CD4-positive, alpha-beta T cell (primary cell): ENCODE measurements around the gene XIAP. TPM values are rescaled to one million over a fixed set of nuclear protein-coding genes. Genes with fewer than 3 reads are reported as not detected.

ENCODE experiments used
- ATAC-seq: fragments of 200-7000 bp; cut with Tn5 transposase; one replicate; pipeline ENCODE4 v1.10.0; 2022; ENCODE audit warnings: mild to moderate bottlenecking; ENCODE audit not compliant: poor library complexity
- CTCF ChIA-PET: fragments of 350-600 bp; sonication (Branson Sonifier 250); formaldehyde crosslinking; loops from one replicate; lab custom pipeline; 2021; ENCODE audit warnings: antibody characterized with exemption, inconsistent platforms; lab: Charles Lee
- POLR2A ChIA-PET: fragments of 350-600 bp; sonication (Branson Sonifier 250); formaldehyde crosslinking; loops from one replicate; lab custom pipeline; 2021; ENCODE audit warnings: antibody characterized with exemption, inconsistent platforms; lab: Charles Lee
- DNase-seq, 14 experiments: peaks; one replicate each; pipeline ENCODE4 v3.0.0-alpha.2; 2013 to 2020; ENCODE audit warnings: mixed read lengths in 2 of 14
- H3K27ac ChIP-seq, 2 donors: one replicate each; pipeline versions ENCODE4 v1.5.1 to v1.7.0; 2013; ENCODE audit warnings: low read length in 2 of 2, low read depth in 1 of 2, mild to moderate bottlenecking in 1 of 2
- H3K27me3 ChIP-seq, 2 experiments: 1 replicate in 1 of 2; 2 replicates in 1 of 2; pipeline versions ENCODE4 v1.6.1 to v1.7.0; 2013; ENCODE audit warnings: low read length in 2 of 2, control low read depth in 1 of 2, mild to moderate bottlenecking in 1 of 2, moderate library complexity in 1 of 2; ENCODE audit not compliant: insufficient read depth in 2 of 2, control insufficient read depth in 1 of 2
- H3K36me3 ChIP-seq: one replicate; pipeline ENCODE4 v1.6.1; 2013; ENCODE audit warnings: low read length, control low read depth; ENCODE audit not compliant: insufficient read depth
- H3K4me1 ChIP-seq: one replicate; pipeline ENCODE4 v1.6.1; 2013; ENCODE audit warnings: low read length, control low read depth; ENCODE audit not compliant: insufficient read depth
- H3K4me3 ChIP-seq: one replicate; pipeline ENCODE4 v1.5.1; 2013; ENCODE audit warnings: mild to moderate bottlenecking, low read length, moderate library complexity
- H3K9me3 ChIP-seq, 2 experiments: 1 replicate in 1 of 2; 2 replicates in 1 of 2; pipeline versions ENCODE4 v1.6.1 to v1.7.0; 2013; ENCODE audit warnings: low read length in 2 of 2, mild to moderate bottlenecking in 2 of 2, control low read depth in 1 of 2, moderate library complexity in 1 of 2; ENCODE audit not compliant: control insufficient read depth in 1 of 2, insufficient read depth in 1 of 2
- H3K27ac Mint-ChIP-seq: one replicate; pipeline ENCODE4 v1.8.0; 2020; ENCODE audit warnings: mixed read lengths
- H3K27me3 Mint-ChIP-seq: one replicate; pipeline ENCODE4 v1.8.0; 2021; ENCODE audit warnings: mixed read lengths
- H3K36me3 Mint-ChIP-seq: one replicate; pipeline ENCODE4 v1.8.0; 2021; ENCODE audit warnings: low read depth, mixed read lengths
- H3K4me1 Mint-ChIP-seq: one replicate; pipeline ENCODE4 v1.8.0; 2021; ENCODE audit warnings: low read depth, mixed read lengths
- H3K4me3 Mint-ChIP-seq: one replicate; pipeline ENCODE4 v1.8.0; 2020; ENCODE audit warnings: mild to moderate bottlenecking, mixed read lengths
- H3K9me3 Mint-ChIP-seq: one replicate; pipeline ENCODE4 v1.8.0; 2020; ENCODE audit warnings: mixed read lengths
- intact Hi-C, 2 experiments: fragments of 100-400 bp; cut with DNase I in 1 of 2; cut with micrococcal nuclease in 1 of 2; formaldehyde crosslinking; loops; one replicate each; pipeline versions ENCODE4 v1.15.1 to v1.9.0; 2023 to 2025; cut with DNase I, micrococcal nuclease
- total RNA-seq, 174 experiments: library from RNA in 2 of 174; stranded (reverse) in 2 of 174; gene quantifications; one replicate each; pipeline ENCODE4 v1.2.3 and lab custom pipeline; 2021 to 2026
- TF ChIP-seq, protein P1 (sequence below): fragments of 200-600 bp; IDR thresholded peaks from one replicate; pipeline ENCODE4 v1.8.0; 2022; ENCODE audit warnings: antibody characterized with exemption, mild to moderate bottlenecking

XIAP gene
- total RNA-seq, 2 experiments from 2014 or later, result 20.9 to 26.0 TPM

DNA sequence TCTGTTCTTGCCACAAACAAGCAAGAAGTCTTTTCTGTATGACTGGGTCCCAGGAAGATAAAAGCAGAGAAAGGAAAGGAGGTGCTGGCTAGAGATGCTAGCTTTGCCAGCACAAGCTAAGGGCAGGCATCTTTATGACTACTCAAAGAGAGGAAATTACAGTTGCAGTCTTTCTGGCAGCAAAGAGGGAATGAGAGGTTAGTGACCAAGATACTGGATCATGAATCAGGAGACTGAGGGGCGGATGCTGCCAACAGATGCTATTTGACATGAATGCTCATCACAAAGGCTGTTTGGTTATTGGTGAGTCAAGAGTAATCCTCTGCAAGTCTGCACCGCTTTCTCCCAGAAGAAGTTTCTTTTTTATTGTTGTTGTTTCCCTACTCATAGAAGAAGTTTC, 5.5 kb upstream of the XIAP start:
- Histone ChIP-seq H3K27me3 (no peaks in the 10 kb centered on the region), H3K27ac (no peak overlapping the region), H3K4me1 (peaks cover 3% of the 10 kb centered on the region), H3K36me3 (no peaks in the 10 kb centered on the region), H3K9me3 (no peaks in the 10 kb centered on the region), H3K4me3 (no peak overlapping the region)
- TF ChIP-seq, protein P1, sequence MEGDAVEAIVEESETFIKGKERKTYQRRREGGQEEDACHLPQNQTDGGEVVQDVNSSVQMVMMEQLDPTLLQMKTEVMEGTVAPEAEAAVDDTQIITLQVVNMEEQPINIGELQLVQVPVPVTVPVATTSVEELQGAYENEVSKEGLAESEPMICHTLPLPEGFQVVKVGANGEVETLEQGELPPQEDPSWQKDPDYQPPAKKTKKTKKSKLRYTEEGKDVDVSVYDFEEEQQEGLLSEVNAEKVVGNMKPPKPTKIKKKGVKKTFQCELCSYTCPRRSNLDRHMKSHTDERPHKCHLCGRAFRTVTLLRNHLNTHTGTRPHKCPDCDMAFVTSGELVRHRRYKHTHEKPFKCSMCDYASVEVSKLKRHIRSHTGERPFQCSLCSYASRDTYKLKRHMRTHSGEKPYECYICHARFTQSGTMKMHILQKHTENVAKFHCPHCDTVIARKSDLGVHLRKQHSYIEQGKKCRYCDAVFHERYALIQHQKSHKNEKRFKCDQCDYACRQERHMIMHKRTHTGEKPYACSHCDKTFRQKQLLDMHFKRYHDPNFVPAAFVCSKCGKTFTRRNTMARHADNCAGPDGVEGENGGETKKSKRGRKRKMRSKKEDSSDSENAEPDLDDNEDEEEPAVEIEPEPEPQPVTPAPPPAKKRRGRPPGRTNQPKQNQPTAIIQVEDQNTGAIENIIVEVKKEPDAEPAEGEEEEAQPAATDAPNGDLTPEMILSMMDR, result no peak
- intact Hi-C loops, result no loop called here
- DNase-seq (no peak), ATAC-seq (no peak)
- POLR2A ChIA-PET, result no interaction called here
- Mint-ChIP-seq H3K9me3 (no peaks in the 10 kb centered on the region), H3K27ac (no peak overlapping the region), H3K4me3 (no peak overlapping the region), H3K36me3 (no peaks in the 10 kb centered on the region), H3K4me1 (peaks cover 3% of the 10 kb centered on the region), H3K27me3 (no peaks in the 10 kb centered on the region)
- CTCF ChIA-PET, result no interaction called here

DNA sequence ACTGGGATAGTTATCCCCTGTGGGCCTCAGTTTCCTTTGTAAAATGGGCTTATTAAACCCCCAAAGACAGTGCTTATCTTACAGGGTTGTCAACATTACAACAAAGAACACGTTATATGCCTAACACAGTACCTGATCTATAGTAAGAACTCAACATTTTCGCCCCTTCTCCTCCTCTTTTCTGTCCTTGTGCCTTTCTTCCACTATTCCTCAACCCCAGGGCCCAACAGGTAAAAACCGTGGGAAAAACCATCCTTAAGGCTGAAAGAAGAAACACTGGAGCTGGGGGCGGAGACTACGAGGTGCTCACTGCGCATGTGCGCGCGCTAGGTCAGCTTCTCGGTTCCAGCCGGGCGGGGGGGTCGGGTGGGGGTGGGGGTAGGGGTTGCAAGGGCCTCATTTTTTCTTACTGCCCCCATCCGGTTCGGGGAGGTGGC, 426 bp upstream of the XIAP start:
- peaks cover 15% of the 10 kb centered on the region for H3K36me3 Mint-ChIP-seq
- no peaks in the 10 kb centered on the region for H3K27me3 Mint-ChIP-seq
- H3K27ac Mint-ChIP-seq, result peak overlapping the region; percentile 97
- peaks cover 16% of the 10 kb centered on the region for H3K4me1 Mint-ChIP-seq
- peak overlapping the region; percentile 94 for H3K4me3 Mint-ChIP-seq
- intact Hi-C loops, result no loop called here
- POLR2A ChIA-PET, result interaction anchor here (1.2 kb wide), 1 partner anchor 103 kb away, joined by 5 read pairs; no protein-coding TSS in a partner anchor
- Histone ChIP-seq H3K4me1 (peaks cover 19% of the 10 kb centered on the region), H3K36me3 (no peaks in the 10 kb centered on the region), H3K27ac (peak overlapping the region; percentile 89 to 93), H3K27me3 (no peaks in the 10 kb centered on the region), H3K4me3 (peak overlapping the region; percentile 88), H3K9me3 (no peaks in the 10 kb centered on the region)
- ATAC-seq (peak; percentile 40), DNase-seq (peak in 8 of 14 experiments; percentile 19 to 79 (median 42))
- TF ChIP-seq, protein P1, result no peak
- no peaks in the 10 kb centered on the region for H3K9me3 Mint-ChIP-seq
- CTCF ChIA-PET, result interaction anchor here (0.6 kb wide), 1 partner anchor 67 kb away, joined by 3 read pairs; no protein-coding TSS in a partner anchor

DNA sequence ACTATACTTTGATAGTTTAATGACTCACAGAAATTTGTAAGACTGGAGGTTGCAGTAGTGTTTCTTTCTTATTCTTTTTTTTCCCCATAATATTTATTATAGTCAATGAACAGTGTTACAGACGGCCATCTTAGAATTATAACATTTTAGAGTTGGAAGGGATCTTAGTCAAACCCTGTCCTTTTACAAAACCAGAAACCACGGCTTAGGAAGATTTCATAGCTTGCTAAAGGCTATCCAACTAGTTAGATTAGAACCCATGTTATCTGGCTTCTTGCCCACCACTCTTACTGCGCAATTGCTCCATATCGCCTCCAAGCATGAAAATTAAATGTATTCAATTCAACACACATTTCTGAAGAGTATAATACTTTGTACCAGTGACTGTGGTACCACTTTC, 1.1 kb downstream of the XIAP start:
- Histone ChIP-seq H3K4me1 (peaks cover 23% of the 10 kb centered on the region), H3K27me3 (no peaks in the 10 kb centered on the region), H3K4me3 (peak overlapping the region; percentile 88), H3K9me3 (no peaks in the 10 kb centered on the region), H3K27ac (peak overlapping the region; percentile 89 to 93), H3K36me3 (no peaks in the 10 kb centered on the region)
- DNase-seq (peak in 3 of 14 experiments; percentile 5 to 19 (median 13)), ATAC-seq (peak; percentile 14)
- TF ChIP-seq, protein P1, result no peak
- Mint-ChIP-seq H3K4me1 (peaks cover 16% of the 10 kb centered on the region), H3K27me3 (no peaks in the 10 kb centered on the region), H3K36me3 (peaks cover 18% of the 10 kb centered on the region), H3K4me3 (peak overlapping the region; percentile 94), H3K9me3 (no peaks in the 10 kb centered on the region), H3K27ac (peak overlapping the region; percentile 97)
- intact Hi-C loops, result loop anchor here in 1 of 2 experiments (2.0 to 10.0 kb wide), 2 partner anchors 100 to 126 kb away; partner anchors contain the start of genes STAG2 and THOC2
- ChIA-PET CTCF (no interaction called here), POLR2A (interaction anchor here (0.5 to 1.5 kb wide), 5 partner anchors 16 to 122 kb away, joined by 3 to 8 read pairs (median 5); partner anchors contain the start of gene STAG2)
